Fibroblast of pulmonary artery (primary cell): ENCODE measurements around the gene HMCN1.

ENCODE experiments used
- DNase-seq: peaks from one replicate; pipeline ENCODE4 v3.0.0-alpha.2; 2010; ENCODE audit warnings: low read depth
- H3K4me3 ChIP-seq: replicated peaks from 2 replicates; pipeline ENCODE4 v1.5.1; 2011; ENCODE audit warnings: low read depth, mild to moderate bottlenecking, control low read depth, low read length, moderate library complexity
- CTCF ChIP-seq: IDR thresholded peaks from 2 replicates; pipeline ENCODE4 v1.5.1; 2011; ENCODE audit warnings: mild to moderate bottlenecking, control low read depth, low read length, inconsistent platforms; ENCODE audit errors: missing control alignments

The HMCN1 gene

GRCh38 chr1:185864889-185865517 is 130.8 kb downstream of the HMCN1 start:
- DNase-seq = peak; percentile 93
- no peak for TF ChIP-seq CTCF
- H3K4me3 ChIP-seq = no peak overlapping the region

DNA sequence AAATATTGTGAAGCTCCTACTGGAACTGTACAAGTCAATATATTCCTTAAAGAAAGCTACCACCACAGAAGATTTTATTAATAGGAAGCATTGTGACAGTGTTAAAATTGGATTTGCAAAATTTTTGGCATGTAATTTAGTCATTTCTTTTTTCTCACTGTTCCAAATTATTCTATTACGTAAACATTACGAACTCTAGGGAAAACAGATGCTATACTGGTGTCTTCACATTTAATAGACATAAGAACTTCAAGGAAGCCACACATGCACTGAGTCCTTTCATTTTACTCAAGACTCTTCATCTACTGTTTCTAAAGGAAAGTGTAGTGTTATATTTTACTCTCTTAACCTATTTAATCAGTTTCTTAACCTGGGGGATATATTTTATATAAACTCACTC is 135.4 kb downstream of the HMCN1 start:
- no peak for TF ChIP-seq CTCF
- no peak overlapping the region for H3K4me3 ChIP-seq
- no peak for DNase-seq

GRCh38 chr1:185871627-185872150 is 137.5 kb downstream of the HMCN1 start:
- DNase-seq = no peak
- no peak overlapping the region for H3K4me3 ChIP-seq
- no peak for TF ChIP-seq CTCF

DNA sequence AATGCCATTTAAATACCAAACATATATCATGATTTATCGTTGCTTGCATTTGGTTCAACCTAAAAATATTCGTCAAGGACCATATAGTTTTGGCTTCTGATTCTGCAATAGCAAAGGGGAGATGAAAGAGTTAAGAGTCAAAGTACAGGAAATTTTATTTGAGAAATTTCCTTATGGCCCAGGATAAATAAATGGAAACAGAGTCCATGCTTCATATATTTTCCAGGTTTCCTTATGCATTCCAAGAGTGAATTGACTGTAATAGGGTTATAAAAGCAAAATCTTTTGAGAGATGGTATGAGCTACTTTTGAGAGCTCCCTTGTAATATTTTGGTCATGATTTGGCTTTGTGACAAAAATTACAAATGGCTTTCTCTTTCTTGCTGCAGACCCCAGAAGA is 140.1 kb downstream of the HMCN1 start:
- no peak overlapping the region for H3K4me3 ChIP-seq
- no peak for TF ChIP-seq CTCF
- no peak for DNase-seq

- TF ChIP-seq CTCF = no peak
- no peak for DNase-seq
- H3K4me3 ChIP-seq = no peak overlapping the region
Observed at GRCh38 chr1:185880330-185880729, 146.1 kb downstream of the HMCN1 start.

GRCh38 chr1:185880779-185881333 is 146.7 kb downstream of the HMCN1 start:
- H3K4me3 ChIP-seq = no peak overlapping the region
- TF ChIP-seq CTCF = no peak
- no peak for DNase-seq

DNA sequence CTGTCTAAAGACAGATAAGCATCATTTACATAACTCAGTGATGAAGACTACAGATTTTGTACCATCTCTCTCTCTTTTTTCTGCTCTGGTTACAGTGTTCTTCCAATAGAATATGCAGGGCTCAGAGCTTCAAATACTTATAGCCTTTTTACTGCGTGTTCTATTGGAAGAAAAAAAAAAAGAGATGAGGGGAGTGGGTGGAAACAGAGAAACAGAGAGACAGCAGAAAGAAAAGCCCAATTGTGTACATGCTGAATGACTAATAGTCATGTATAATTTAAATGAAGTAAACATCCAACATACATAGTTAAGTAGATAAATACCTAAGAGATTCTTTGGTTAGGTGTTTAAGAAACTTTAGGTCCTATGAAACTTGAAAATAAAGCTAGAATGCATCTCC is 151.9 kb downstream of the HMCN1 start:
- no peak overlapping the region for H3K4me3 ChIP-seq
- DNase-seq = no peak
- no peak for TF ChIP-seq CTCF
